Spinal cord (tissue), 10 donors: ENCODE results near the gene CAPZB. TPM values are rescaled to one million over a fixed set of nuclear protein-coding genes. Genes with fewer than 3 reads are reported as not detected.

ENCODE experiments used
- DNase-seq, 6 donors: peaks; one replicate each; pipeline versions ENCODE4 v3.0.0 to v3.0.0-alpha.2; 2013 to 2015; ENCODE audit warnings: low spot score in 6 of 6, low read depth in 4 of 6
- H3K27ac ChIP-seq: one replicate; pipeline ENCODE4 v1.5.1; 2013; ENCODE audit warnings: low read depth, low read length, control low read depth
- H3K27me3 ChIP-seq: one replicate; pipeline ENCODE4 v1.6.1; 2013; ENCODE audit warnings: low read length; ENCODE audit not compliant: control insufficient read depth, insufficient read depth
- H3K36me3 ChIP-seq: one replicate; pipeline ENCODE4 v1.6.1; 2013; ENCODE audit warnings: low read length; ENCODE audit not compliant: control insufficient read depth, insufficient read depth
- H3K4me1 ChIP-seq: one replicate; pipeline ENCODE4 v1.6.1; 2013; ENCODE audit warnings: low read length; ENCODE audit not compliant: control insufficient read depth, insufficient read depth
- H3K4me3 ChIP-seq: one replicate; pipeline ENCODE4 v1.5.1; 2013; ENCODE audit warnings: low read depth, low read length, control low read depth
- H3K9me3 ChIP-seq: one replicate; pipeline ENCODE4 v1.6.1; 2013; ENCODE audit warnings: low read length; ENCODE audit not compliant: control insufficient read depth, insufficient read depth
- WGBS: methylation state at CpG from one replicate; pipeline ENCODE4 v1.1.5; 2013; ENCODE audit warnings: missing lambda C conversion rate; ENCODE audit not compliant: insufficient coverage; 5-methylcytosine and 5-hydroxymethylcytosine counted together
- polyA plus RNA-seq, 2 donors: library from polyadenylated mRNA; unstranded; fragments of 120-200 nt; gene quantifications; one replicate each; pipeline ENCODE4 v1.2.1, GENCODE V29; 2013; ENCODE audit not compliant: insufficient read length in 2 of 2
- total RNA-seq, 2 donors: library from RNA; depleted of rRNA in 1 of 2; stranded (reverse); fragments of 120-200 nt in 1 of 2; fragments of >200 nt in 1 of 2; gene quantifications; one replicate each; pipeline versions ENCODE4 v1.2.3 to v1.2.4, GENCODE V29; 2013 to 2014
- donor health status: healthy.

Gene CAPZB
- total and polyA plus RNA-seq, 4 donors: 78.8 to 312 (median 243) TPM

DNA sequence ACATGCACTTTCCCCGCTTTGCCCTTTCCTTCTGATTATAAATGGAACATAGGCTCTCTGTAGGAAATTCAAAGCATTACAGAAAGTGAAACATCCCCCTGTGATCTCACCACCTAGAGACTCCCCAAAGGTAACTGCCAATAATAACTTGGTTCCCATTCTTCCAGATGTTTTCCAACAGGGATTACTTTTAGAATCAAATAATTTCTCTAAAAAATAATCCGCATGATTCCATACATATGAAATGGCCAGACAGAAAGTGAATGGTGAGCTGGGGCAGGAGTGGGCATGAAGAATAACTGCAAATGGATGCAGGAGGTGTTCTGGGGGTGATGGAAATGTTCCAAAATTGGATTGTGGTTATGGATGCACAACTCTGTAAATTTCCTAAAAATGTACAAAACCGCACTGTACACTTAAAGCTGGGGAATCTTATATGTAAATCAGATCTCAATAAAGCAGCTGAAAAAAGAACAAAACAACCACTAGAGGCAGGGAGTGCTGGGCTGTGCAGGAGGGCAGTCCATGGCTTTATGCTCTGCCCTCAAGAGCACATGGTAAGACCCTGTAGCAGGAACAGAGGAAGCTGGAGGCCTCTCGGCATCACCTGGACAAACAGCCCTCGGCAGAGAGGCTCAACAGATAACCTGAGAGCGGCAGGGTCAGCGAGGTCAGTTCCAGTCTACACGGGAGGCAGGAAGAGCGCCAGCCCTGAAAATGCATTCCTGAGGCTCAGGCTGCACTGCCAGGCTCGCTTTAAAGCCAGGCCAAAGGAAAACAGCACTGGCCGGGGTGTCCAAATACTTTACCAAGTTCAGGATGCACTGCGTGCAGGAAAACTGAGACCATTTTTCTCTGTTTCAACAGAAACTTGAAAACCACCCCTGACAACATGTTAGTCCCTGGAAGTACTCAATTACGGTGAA lies 39.7 kb downstream of the CAPZB start:
- WGBS: 31% methylated on average over 8 of the region's 13 CpGs

GRCh38 chr1:19444296-19445021 lies 40.9 kb downstream of the CAPZB start:
- Histone ChIP-seq H3K27ac (peak overlapping the region; percentile 85), H3K9me3 (no peaks in the 10 kb centered on the region), H3K36me3 (peaks cover 14% of the 10 kb centered on the region), H3K4me3 (no peak overlapping the region), H3K4me1 (peaks cover 61% of the 10 kb centered on the region), H3K27me3 (no peaks in the 10 kb centered on the region)
- DNase-seq: no peak
- WGBS: 62% methylated on average over 4 of the region's 10 CpGs

More for the DNA sequence above, 39.7 kb downstream of the CAPZB start:
- H3K36me3 ChIP-seq: peaks cover 14% of the 10 kb centered on the region
- H3K27me3 ChIP-seq: no peaks in the 10 kb centered on the region
- H3K9me3 ChIP-seq: no peaks in the 10 kb centered on the region
- H3K4me3 ChIP-seq: no peak overlapping the region
- DNase-seq: no peak
- peak overlapping the region; percentile 76 for H3K27ac ChIP-seq
- peaks cover 50% of the 10 kb centered on the region for H3K4me1 ChIP-seq

GRCh38 chr1:19443326-19443725 lies 42.0 kb downstream of the CAPZB start:
- peak overlapping the region; percentile 85 for H3K27ac ChIP-seq
- DNase-seq: no peak
- no peaks in the 10 kb centered on the region for H3K9me3 ChIP-seq
- WGBS: no CpG with 5 or more reads among the region's 4 CpGs
- peaks cover 10% of the 10 kb centered on the region for H3K36me3 ChIP-seq
- H3K4me1 ChIP-seq: peaks cover 67% of the 10 kb centered on the region
- no peak overlapping the region for H3K4me3 ChIP-seq
- H3K27me3 ChIP-seq: no peaks in the 10 kb centered on the region

- WGBS: 49% methylated on average over 18 of the region's 22 CpGs
- Histone ChIP-seq H3K4me3 (no peak overlapping the region), H3K27ac (peak overlapping the region; percentile 85), H3K27me3 (no peaks in the 10 kb centered on the region), H3K9me3 (no peaks in the 10 kb centered on the region), H3K4me1 (peaks cover 73% of the 10 kb centered on the region), H3K36me3 (peaks cover 4% of the 10 kb centered on the region)
- peak in 2 of 6 donors; percentile 26 to 72 for DNase-seq
Measured at GRCh38 chr1:19442154-19443096, 42.9 kb downstream of the CAPZB start.

DNA sequence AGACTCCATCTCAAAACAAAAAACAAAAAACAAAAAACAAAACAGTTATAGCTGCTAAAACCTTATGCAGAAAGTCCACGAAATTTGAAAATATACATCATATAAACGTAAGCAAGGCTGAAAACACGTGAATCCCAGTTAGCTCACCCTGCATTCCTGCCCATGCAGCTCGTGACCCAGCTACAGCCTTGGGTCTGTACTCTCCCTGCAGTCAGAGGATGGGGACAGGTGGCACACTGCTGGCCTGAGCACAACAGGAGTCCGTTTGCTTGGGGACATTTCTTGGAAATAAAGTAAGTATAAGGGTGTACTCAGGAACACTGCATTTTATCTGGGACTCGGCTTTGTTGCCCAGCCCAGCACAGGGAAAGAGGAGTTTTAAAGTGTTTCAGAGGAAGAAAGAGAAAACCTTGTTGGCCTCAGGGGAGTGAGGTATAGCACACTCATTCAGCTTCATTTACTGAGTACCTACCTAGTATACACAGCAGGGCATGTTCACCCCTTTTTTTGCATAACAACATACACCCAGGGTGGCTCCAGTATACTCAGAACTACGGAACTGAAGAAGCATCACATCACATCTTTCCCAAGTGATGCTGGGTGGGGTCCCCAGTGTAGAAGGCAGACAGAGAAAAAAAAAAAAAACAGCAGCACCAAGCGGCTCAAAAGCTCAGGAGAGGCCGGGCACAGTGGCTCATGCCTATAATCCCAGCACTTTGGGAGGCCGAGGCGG lies 44.1 kb downstream of the CAPZB start:
- Histone ChIP-seq H3K27me3 (no peaks in the 10 kb centered on the region), H3K9me3 (no peaks in the 10 kb centered on the region), H3K4me1 (peaks cover 76% of the 10 kb centered on the region), H3K4me3 (no peak overlapping the region), H3K27ac (no peak overlapping the region), H3K36me3 (peaks cover 4% of the 10 kb centered on the region)
- no peak for DNase-seq
- 79% methylated on average over 6 of the region's 11 CpGs for WGBS

- peak in 2 of 6 donors; percentile 68 to 78 for DNase-seq
- H3K4me1 ChIP-seq: peaks cover 71% of the 10 kb centered on the region
- peaks cover 4% of the 10 kb centered on the region for H3K36me3 ChIP-seq
- no peaks in the 10 kb centered on the region for H3K27me3 ChIP-seq
- no peaks in the 10 kb centered on the region for H3K9me3 ChIP-seq
- H3K27ac ChIP-seq: peak overlapping the region; percentile 71
- WGBS: 55% methylated on average over 11 of the region's 13 CpGs
- H3K4me3 ChIP-seq: no peak overlapping the region
Measured at GRCh38 chr1:19439464-19440171, 45.7 kb downstream of the CAPZB start.

DNA sequence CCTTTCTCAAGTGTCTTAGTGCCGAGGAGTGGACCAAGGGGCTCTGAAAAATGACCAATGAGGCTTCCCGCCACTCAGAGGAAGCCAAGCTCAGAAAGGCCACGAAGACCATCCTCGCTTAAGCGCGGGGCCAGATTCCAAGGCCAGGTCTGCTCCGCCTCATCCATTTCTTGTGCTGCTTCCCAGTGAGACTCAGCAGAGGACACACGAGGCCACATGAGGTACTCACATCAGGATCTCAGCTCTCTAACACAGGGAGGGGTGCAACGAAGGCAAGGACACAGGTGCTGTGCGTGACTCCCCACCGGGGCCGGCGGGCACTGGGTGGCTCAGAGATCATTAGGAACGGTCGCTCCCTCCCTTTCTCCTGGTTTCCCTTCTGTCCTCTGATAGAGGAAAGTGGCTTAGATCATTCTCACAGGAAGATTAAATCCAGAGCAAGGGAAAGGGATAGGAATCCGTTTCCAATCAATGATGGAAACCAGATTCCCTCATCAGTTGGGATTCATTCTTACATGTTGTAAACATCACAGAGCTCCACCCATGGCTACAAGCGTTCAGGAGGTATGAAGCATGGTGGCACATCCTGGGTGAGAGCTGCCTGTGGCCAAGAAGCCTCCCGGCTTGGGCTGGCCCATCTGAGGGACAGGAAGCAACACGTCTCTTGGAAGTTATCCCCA lies 46.7 kb downstream of the CAPZB start:
- no peak for DNase-seq
- Histone ChIP-seq H3K27ac (peak overlapping the region; percentile 71), H3K4me1 (peaks cover 61% of the 10 kb centered on the region), H3K36me3 (peaks cover 4% of the 10 kb centered on the region), H3K27me3 (no peaks in the 10 kb centered on the region), H3K9me3 (no peaks in the 10 kb centered on the region), H3K4me3 (no peak overlapping the region)
- 75% methylated on average over 12 of the region's 19 CpGs for WGBS

- Histone ChIP-seq H3K36me3 (peaks cover 4% of the 10 kb centered on the region), H3K4me1 (peaks cover 54% of the 10 kb centered on the region), H3K27ac (peak overlapping the region; percentile 71), H3K27me3 (no peaks in the 10 kb centered on the region), H3K9me3 (no peaks in the 10 kb centered on the region), H3K4me3 (no peak overlapping the region)
- 65% methylated on average over 15 of the region's 17 CpGs for whole genome bisulfite sequencing
- peak in 1 of 6 donors; percentile 87 for DNase-seq
Measured at GRCh38 chr1:19437891-19438294, 47.4 kb downstream of the CAPZB start.
